LNCaP clone FGC (cell line): Measurements from ENCODE around the gene ZNF780A.

ENCODE experiments used
- DNase-seq: peaks from one replicate; pipeline ENCODE4 v3.0.0-alpha.2; 2011; ENCODE audit warnings: low read depth
- H3K4me3 ChIP-seq: 2 replicates; pipeline ENCODE4 v1.5.1; 2011; ENCODE audit warnings: mild to moderate bottlenecking, low read depth, low read length, control low read depth
- TF ChIP-seq, protein P1 (sequence below): IDR thresholded peaks from 2 replicates; pipeline ENCODE4 v1.5.1; 2012; ENCODE audit warnings: mild to moderate bottlenecking; ENCODE audit not compliant: control insufficient read depth, insufficient read depth; ENCODE audit errors: extremely low read depth

Gene ZNF780A

GRCh38 chr19:40081411-40081810 lies 9.3 kb downstream of the ZNF780A start:
- DNase-seq: no peak
- H3K4me3 ChIP-seq: no peak overlapping the region
- TF ChIP-seq, protein P1, sequence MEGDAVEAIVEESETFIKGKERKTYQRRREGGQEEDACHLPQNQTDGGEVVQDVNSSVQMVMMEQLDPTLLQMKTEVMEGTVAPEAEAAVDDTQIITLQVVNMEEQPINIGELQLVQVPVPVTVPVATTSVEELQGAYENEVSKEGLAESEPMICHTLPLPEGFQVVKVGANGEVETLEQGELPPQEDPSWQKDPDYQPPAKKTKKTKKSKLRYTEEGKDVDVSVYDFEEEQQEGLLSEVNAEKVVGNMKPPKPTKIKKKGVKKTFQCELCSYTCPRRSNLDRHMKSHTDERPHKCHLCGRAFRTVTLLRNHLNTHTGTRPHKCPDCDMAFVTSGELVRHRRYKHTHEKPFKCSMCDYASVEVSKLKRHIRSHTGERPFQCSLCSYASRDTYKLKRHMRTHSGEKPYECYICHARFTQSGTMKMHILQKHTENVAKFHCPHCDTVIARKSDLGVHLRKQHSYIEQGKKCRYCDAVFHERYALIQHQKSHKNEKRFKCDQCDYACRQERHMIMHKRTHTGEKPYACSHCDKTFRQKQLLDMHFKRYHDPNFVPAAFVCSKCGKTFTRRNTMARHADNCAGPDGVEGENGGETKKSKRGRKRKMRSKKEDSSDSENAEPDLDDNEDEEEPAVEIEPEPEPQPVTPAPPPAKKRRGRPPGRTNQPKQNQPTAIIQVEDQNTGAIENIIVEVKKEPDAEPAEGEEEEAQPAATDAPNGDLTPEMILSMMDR: no peak

- TF ChIP-seq, protein P1: no peak
- H3K4me3 ChIP-seq: no peak overlapping the region
- DNase-seq: no peak
Measured at GRCh38 chr19:40080289-40080688, 10.5 kb downstream of the ZNF780A start.

- DNase-seq: no peak
- H3K4me3 ChIP-seq: no peak overlapping the region
- TF ChIP-seq, protein P1: no peak
Measured at GRCh38 chr19:40078377-40078776, 12.4 kb downstream of the ZNF780A start.

DNA sequence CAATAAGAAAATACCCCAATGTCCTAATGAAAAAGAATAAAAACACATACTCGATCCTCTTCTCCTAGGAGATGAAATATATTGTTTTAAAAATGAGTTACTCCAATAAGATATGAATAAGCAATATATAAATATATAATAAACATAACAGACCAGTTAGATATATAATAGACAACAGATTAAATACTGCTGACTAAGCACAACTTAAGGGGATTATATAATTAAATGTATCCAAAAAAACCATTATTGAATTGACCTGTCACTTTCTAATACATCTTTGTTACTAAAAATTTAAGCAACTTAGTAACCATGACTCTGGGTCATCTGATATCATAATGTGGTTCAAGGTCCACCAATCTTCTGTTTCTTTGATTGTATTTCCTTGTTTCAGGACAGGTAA lies 20.7 kb downstream of the ZNF780A start:
- H3K4me3 ChIP-seq: no peak overlapping the region
- DNase-seq: no peak
- TF ChIP-seq, protein P1: no peak

GRCh38 chr19:40059624-40060023 lies 31.1 kb downstream of the ZNF780A start:
- TF ChIP-seq, protein P1: no peak

DNA sequence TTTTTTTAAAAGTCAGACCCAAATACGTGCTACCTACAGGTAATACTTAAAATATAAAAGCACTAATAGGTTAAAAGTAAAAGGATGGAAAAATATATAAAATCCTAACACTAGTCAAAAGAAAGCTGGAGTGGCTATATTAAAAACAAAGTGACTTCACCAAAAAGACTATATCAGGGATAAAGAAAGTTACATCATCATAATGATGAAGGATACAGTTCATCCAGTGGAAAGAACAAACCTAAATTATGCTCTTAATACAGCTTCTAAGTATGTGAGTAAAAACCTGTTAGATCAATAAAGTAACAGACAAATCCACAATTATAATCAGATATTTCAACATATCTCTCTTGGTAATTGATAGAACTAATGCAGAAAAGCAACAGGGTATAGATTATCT lies 33.6 kb downstream of the ZNF780A start:
- no peak for DNase-seq
- H3K4me3 ChIP-seq: peak overlapping the region; percentile 91
- TF ChIP-seq, protein P1: no peak

More at GRCh38 chr19:40059624-40060023, 31.1 kb downstream of the ZNF780A start:
- no peak for DNase-seq
- H3K4me3 ChIP-seq: no peak overlapping the region

DNA sequence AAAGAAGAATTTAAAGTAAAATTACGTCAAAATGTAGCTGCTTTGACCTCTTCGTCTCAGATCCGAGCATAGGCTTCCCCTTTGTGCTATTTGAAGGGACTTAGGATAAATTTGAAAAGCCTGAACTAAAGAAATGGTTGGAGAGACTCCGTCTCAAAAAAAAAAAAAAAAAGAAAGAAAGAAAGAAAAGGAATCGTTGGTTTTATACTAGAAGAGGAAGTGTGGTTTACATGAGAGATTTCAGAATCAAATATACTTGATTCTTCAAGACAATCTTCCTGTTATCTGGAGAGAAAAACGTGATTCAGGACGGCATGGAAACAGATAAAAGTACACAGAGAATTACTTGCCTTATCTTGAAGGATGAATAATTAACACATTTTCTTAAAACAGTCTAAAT lies 34.2 kb downstream of the ZNF780A start:
- DNase-seq: no peak
- peak overlapping the region; percentile 91 for H3K4me3 ChIP-seq
- TF ChIP-seq, protein P1: no peak
